IPS-18c (cell line): ENCODE data around the gene CIITA.

Experiments used
- H3K4me3 ChIP-seq: 2 replicates; pipeline ENCODE4 v1.7.0; 2013; ENCODE audit warnings: low read depth, mild to moderate bottlenecking, low read length, moderate library complexity; ENCODE audit not compliant: insufficient read depth
- H3K9me3 ChIP-seq: one replicate; pipeline ENCODE4 v1.6.1; 2013; ENCODE audit warnings: mild to moderate bottlenecking, low read length, moderate library complexity; ENCODE audit not compliant: control insufficient read depth, insufficient read depth

CIITA gene

GRCh38 chr16:10895053-10895946 lies 18.3 kb downstream of the CIITA start:
- H3K4me3 ChIP-seq: no peak overlapping the region

GRCh38 chr16:10896165-10896564 lies 19.2 kb downstream of the CIITA start:
- H3K9me3 ChIP-seq: no peaks in the 10 kb centered on the region
- no peak overlapping the region for H3K4me3 ChIP-seq

More at GRCh38 chr16:10895053-10895946, 18.3 kb downstream of the CIITA start:
- no peaks in the 10 kb centered on the region for H3K9me3 ChIP-seq

GRCh38 chr16:10896723-10897122 lies 19.7 kb downstream of the CIITA start:
- no peaks in the 10 kb centered on the region for H3K9me3 ChIP-seq
- no peak overlapping the region for H3K4me3 ChIP-seq

DNA sequence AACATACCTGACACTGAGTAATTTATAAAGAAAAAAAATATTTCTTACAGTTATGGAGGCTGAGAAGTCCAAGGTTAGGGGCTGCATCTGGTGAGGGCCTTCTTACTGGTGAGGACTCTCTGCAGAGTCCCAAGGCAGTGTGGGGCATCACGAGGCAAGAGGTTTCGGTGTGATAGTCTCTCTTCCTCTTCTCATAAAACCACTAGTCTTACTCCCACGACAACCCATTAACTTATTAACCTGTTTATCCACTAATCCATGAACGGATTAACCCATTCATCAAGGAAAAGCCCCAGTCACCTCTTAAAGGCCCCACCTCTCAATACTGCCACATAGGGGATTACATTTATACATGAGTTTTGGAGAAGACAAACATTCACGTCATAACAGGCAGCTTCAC lies 20.1 kb downstream of the CIITA start:
- Histone ChIP-seq H3K9me3 (no peaks in the 10 kb centered on the region), H3K4me3 (no peak overlapping the region)

- no peak overlapping the region for H3K4me3 ChIP-seq
- H3K9me3 ChIP-seq: no peaks in the 10 kb centered on the region
These were observed 26.0 kb downstream of the CIITA start for GRCh38 chr16:10902999-10903398.

GRCh38 chr16:10906482-10906881 lies 29.5 kb downstream of the CIITA start:
- H3K9me3 ChIP-seq: peaks cover 4% of the 10 kb centered on the region
- H3K4me3 ChIP-seq: no peak overlapping the region

DNA sequence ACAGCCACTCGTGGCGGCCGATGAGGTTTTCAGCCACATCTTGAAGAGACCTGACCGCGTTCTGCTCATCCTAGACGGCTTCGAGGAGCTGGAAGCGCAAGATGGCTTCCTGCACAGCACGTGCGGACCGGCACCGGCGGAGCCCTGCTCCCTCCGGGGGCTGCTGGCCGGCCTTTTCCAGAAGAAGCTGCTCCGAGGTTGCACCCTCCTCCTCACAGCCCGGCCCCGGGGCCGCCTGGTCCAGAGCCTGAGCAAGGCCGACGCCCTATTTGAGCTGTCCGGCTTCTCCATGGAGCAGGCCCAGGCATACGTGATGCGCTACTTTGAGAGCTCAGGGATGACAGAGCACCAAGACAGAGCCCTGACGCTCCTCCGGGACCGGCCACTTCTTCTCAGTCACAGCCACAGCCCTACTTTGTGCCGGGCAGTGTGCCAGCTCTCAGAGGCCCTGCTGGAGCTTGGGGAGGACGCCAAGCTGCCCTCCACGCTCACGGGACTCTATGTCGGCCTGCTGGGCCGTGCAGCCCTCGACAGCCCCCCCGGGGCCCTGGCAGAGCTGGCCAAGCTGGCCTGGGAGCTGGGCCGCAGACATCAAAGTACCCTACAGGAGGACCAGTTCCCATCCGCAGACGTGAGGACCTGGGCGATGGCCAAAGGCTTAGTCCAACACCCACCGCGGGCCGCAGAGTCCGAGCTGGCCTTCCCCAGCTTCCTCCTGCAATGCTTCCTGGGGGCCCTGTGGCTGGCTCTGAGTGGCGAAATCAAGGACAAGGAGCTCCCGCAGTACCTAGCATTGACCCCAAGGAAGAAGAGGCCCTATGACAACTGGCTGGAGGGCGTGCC lies 30.1 kb downstream of the CIITA start:
- Histone ChIP-seq H3K9me3 (peaks cover 4% of the 10 kb centered on the region), H3K4me3 (no peak overlapping the region)

DNA sequence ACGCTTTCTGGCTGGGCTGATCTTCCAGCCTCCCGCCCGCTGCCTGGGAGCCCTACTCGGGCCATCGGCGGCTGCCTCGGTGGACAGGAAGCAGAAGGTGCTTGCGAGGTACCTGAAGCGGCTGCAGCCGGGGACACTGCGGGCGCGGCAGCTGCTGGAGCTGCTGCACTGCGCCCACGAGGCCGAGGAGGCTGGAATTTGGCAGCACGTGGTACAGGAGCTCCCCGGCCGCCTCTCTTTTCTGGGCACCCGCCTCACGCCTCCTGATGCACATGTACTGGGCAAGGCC lies 30.7 kb downstream of the CIITA start:
- H3K4me3 ChIP-seq: no peak overlapping the region
- H3K9me3 ChIP-seq: peaks cover 4% of the 10 kb centered on the region

DNA sequence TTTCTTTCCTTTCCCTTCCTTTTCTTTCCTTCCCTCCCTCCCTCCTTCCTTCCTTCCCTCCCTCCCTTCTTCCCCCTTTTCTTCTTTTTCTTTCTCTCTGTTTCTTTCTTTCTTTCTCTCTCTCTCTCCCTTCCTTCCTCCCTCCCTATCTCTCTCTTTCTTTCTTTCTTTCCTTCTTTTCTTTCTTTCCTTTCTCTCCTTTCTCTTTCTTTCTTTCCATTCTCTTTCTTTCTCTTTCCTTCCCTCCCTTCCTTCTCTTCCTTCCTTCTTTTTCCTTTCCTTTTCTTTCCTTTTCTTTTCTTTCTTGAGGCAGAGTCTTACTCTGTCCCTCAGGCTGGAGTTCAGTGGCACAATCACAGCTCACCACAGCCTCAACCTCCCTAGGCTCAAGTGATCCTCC lies 34.3 kb downstream of the CIITA start:
- H3K9me3 ChIP-seq: peaks cover 4% of the 10 kb centered on the region
- no peak overlapping the region for H3K4me3 ChIP-seq

- Histone ChIP-seq H3K9me3 (no peaks in the 10 kb centered on the region), H3K4me3 (no peak overlapping the region)
These were observed 39.5 kb downstream of the CIITA start for GRCh38 chr16:10916534-10916933.

- no peak overlapping the region for H3K4me3 ChIP-seq
- no peaks in the 10 kb centered on the region for H3K9me3 ChIP-seq
These were observed 41.4 kb downstream of the CIITA start for GRCh38 chr16:10918294-10919002.

DNA sequence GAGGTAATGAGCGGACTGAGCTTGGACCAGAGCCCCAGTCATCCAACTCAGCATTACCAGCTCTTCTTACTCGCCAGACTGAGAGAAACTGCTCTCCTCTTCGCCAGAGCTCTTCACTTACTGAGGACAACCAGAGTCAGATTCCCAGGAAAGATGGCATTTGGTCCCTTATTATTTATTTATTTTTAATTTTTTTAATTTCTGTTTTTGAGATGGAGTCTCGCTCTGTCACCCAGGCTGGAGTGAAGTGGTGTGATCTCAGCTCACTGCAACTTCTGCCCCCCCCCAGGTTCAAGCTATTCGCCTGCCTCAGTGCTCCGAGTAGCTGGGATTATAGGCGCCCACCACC lies 42.0 kb downstream of the CIITA start:
- Histone ChIP-seq H3K9me3 (no peaks in the 10 kb centered on the region), H3K4me3 (no peak overlapping the region)

DNA sequence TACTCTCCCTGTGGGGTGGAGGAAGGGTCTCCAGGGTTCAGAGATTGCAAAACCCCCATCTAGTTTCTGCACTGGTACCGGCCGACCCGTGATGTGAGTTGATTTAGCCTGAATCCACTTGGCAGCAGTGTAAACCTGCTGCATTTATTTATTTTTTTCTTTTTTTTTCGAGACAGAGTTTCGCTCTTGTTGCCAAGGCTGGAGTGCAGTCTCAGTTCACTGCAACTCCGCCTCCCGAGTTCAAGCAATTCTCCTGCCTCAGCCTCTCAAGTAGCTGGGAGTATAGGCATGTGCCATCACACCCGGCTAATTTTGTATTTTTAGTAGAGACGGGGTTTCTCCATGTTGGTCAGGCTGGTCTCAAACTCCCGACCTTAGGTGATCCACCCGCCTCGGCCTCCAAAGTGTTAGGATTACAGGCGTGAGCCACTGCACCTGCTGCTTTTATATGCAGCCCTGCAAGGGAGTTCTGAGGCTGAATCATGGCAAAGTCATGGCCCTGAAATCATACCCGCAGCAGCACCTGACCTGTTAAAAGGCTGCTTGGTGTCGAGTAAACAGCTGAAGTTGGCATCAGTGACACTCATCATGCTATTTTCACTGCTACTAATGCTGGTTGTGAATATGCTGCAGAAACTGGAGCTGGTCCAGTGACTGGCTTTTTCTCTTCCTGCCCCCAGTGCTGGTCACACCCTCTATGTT lies 43.9 kb downstream of the CIITA start:
- H3K9me3 ChIP-seq: no peaks in the 10 kb centered on the region
- H3K4me3 ChIP-seq: no peak overlapping the region

DNA sequence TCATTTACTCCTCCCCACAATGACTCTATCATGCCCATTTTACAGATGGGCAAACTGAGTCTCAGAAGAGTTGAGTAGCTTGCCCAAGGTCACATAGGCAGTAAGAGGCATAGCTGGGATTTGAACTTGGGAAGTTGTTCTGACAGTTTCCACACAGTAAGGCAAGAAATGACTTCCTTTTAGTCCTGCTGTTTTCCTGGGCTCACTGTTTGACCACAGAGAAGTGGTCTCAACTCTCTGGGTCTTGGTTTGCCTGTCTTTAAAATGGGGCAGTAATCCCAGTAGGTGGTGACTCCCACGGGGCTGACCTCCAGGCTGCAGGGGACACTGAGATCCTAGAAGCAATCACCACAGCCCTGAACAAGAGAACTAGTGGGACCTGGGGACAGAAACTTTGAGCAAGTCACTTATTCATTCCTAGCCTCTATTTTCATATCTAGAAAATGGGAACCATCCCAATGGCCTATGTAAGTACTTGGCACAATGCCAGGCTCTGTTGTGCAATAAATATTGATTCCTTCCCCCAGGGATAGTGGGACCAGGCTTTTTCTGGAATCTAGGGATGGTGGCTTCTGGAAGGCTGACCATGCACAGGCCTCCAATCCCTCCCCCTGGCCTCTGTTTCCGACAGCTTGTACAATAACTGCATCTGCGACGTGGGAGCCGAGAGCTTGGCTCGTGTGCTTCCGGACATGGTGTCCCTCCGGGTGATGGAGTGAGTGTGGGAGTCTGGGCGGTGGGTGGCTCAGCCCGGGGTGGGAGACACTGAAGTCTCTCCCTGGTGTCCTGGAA lies 44.7 kb downstream of the CIITA start:
- Histone ChIP-seq H3K4me3 (no peak overlapping the region), H3K9me3 (no peaks in the 10 kb centered on the region)

GRCh38 chr16:10922328-10923145 lies 45.5 kb downstream of the CIITA start:
- H3K9me3 ChIP-seq: no peaks in the 10 kb centered on the region
- no peak overlapping the region for H3K4me3 ChIP-seq

- H3K4me3 ChIP-seq: no peak overlapping the region
These were observed 46.2 kb downstream of the CIITA start for GRCh38 chr16:10923146-10923649.

More at GRCh38 chr16:10923146-10923649, 46.2 kb downstream of the CIITA start:
- no peaks in the 10 kb centered on the region for H3K9me3 ChIP-seq
